Measurements from ENCODE around the gene C4orf50.

Gene C4orf50

DNA sequence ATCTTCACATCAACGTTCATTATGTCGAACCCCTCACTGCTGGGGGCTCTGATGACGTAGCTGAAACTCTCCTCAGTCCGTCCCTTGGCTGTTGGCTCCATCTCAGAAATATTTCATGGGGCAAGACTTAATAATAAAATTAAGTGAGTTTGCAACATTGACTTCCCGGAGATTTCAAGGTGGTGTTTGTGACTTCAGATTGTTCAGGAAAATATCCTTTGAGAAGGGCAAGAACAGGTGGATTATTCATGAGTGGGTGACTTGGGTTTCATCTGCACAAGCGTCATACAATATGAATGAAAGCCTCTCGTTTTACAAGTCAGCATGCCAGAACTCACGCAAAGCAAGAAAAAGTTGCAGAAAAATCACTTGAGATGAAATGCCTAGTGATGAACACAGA is at the start of gene C4orf50:
C4orf50 (minus strand) TSS at position 101 of the 400 bp plus-strand sequence.
- TF ChIP-seq GATA1 (IDR thresholded peaks at IDR 0.05; ENCODE audit: low read depth, low read length) (no peak), POLR2A (IDR thresholded peaks at IDR 0.05; ENCODE audit: low read length) (no peak)
- DNase-seq, result no peak

- no peak for TF ChIP-seq POLR2A (IDR thresholded peaks at IDR 0.05; ENCODE audit: low read length)
- no peak for TF ChIP-seq GATA1 (IDR thresholded peaks at IDR 0.05; ENCODE audit: low read depth, low read length)
- no peak for DNase-seq
Measured at GRCh38 chr4:6065934-6066590, 47.8 kb upstream of the C4orf50 start.

GRCh38 chr4:6065166-6065565 is 46.9 kb upstream of the C4orf50 start:
- no peak for DNase-seq
- TF ChIP-seq GATA1 (IDR thresholded peaks at IDR 0.05; ENCODE audit: low read depth, low read length), result no peak
- no peak for TF ChIP-seq POLR2A (IDR thresholded peaks at IDR 0.05; ENCODE audit: low read length)

- DNase-seq, result no peak
- no peak for TF ChIP-seq POLR2A (IDR thresholded peaks at IDR 0.05; ENCODE audit: low read length)
- no peak for TF ChIP-seq GATA1 (IDR thresholded peaks at IDR 0.05; ENCODE audit: low read depth, low read length)
Measured at GRCh38 chr4:6064383-6064782, 46.2 kb upstream of the C4orf50 start.

DNA sequence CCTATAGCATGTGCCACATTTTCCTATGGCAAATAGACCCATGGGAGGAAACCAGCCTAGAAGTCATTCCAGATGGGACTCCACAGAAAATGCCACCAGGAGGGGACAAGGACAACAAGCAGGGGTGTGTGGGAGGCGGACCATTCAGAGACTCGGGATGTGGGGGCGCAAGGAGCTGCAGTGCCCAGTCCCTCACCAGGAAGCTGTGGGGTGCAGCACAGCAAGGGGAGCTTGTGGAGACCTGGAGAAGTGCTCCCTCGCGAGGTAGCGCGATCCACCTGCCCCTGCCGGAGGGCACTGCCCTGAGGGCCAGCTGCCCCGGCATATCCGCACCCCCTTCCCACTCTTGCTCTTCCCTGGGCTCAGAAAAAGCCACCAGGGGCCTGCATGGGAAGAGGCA is 45.5 kb upstream of the C4orf50 start:
- TF ChIP-seq GATA1 (IDR thresholded peaks at IDR 0.05; ENCODE audit: low read depth, low read length), result no peak
- TF ChIP-seq POLR2A (IDR thresholded peaks at IDR 0.05; ENCODE audit: low read length), result no peak
- DNase-seq, result no peak

GRCh38 chr4:6062133-6062532 is 43.9 kb upstream of the C4orf50 start:
- TF ChIP-seq POLR2A (IDR thresholded peaks at IDR 0.05; ENCODE audit: low read length) (no peak), GATA1 (IDR thresholded peaks at IDR 0.05; ENCODE audit: low read depth, low read length) (no peak)
- DNase-seq, result no peak

GRCh38 chr4:6059375-6059805 is 41.2 kb upstream of the C4orf50 start:
- DNase-seq, result no peak
- TF ChIP-seq POLR2A (IDR thresholded peaks at IDR 0.05; ENCODE audit: low read length), result no peak
- TF ChIP-seq GATA1 (IDR thresholded peaks at IDR 0.05; ENCODE audit: low read depth, low read length), result no peak

DNA sequence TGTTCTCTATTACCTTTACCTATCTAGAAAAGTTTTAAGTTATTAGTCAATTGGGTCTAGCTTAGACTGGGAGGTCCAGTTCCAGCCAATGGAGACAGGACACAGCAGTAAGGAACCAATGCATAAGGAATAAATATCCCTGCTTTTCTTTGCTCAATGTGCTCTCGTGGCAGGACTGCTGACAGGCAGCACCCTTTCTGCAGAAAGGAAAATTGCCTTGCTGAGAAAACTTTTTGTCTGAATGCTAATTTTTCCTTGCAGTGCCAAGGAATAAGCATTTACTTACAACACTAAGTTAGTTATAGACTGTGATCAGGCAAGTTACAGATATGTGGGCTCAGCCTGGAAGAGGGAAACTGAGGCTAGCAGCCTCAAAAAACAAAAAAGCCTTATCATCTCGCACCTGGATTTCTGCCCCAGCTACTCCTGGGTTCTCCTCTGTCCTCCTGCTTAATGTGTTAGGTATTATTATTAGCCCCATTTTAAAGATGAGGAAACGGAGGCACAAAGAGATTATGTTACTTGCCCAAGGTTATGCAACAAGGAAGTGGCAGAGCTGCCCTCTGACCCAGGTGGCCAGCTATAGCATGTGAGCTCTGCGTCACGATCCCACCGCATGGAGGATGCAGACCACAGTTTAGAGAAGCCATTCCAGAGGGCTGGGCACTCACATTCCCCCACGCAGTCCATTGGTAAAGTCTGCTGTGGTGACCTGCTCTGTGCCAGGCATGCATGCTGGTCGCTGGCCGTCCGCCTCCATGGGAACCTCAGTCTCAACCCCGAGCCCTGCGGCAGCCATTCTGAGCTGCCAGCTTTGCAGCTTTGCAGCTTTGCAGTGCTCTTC is 40.5 kb upstream of the C4orf50 start:
- no peak for TF ChIP-seq POLR2A (IDR thresholded peaks at IDR 0.05; ENCODE audit: low read length)
- no peak for TF ChIP-seq GATA1 (IDR thresholded peaks at IDR 0.05; ENCODE audit: low read depth, low read length)
- DNase-seq, result no peak

DNA sequence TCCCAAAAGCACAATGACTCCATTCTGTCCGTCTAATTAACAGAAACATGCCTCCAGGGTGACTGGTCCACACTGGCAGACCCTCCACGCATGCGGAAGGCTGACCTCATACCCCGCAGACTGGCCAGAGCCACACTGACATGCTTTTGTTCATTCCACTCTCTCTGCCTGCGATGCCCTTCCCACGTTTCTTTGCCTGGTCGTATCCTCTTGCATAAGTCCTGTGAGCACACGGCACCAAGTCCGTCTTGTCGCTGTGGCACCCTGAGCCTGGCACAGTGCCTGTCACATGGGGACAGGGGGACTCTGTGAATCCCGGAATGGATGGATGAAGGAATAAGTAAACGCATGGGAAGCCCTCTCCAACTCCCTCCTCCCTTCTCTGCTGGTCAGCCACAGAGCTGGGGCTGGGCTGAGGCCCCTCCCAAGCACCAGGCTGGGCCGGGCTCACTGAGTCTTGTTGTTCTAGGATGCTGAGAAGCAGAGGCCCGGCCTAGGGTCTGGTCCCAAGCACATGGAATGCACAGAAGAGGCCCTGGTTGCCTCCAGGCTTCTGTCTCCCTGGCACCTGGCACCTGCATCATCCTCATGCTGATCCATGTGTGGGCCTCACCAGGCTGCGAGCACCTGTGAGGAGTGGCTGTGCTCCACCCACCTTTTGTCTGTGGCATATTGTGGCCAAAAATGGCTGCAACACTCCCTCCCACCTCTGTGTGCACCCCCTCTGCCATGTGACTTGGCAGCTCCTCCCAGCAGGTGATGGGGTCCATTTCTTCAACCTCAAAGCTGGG is 38.9 kb upstream of the C4orf50 start:
- TF ChIP-seq POLR2A (IDR thresholded peaks at IDR 0.05; ENCODE audit: low read length) (no peak), GATA1 (IDR thresholded peaks at IDR 0.05; ENCODE audit: low read depth, low read length) (no peak)
- DNase-seq, result no peak

DNA sequence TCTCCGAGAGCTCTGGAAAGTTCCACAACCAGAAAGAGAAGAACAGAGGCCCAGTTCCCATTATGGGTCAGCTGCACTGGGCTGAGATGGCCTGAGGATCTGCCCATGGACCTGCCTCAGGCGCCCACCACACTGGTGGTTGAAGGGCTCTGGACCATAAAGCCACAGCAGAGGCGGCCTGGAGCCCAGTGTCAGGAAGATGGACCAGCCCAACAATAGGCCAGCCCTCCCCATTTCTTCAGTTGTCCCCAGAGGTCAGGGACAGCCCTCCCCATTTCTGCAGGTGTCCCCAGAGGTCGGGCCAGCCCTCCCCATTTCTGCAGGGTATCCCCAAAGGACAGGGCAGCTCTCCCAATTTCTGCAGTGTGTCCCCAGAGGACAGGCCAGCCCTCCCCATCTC is 37.2 kb upstream of the C4orf50 start:
- no peak for TF ChIP-seq POLR2A (IDR thresholded peaks at IDR 0.05; ENCODE audit: low read length)
- no peak for TF ChIP-seq GATA1 (IDR thresholded peaks at IDR 0.05; ENCODE audit: low read depth, low read length)
- DNase-seq, result no peak

DNA sequence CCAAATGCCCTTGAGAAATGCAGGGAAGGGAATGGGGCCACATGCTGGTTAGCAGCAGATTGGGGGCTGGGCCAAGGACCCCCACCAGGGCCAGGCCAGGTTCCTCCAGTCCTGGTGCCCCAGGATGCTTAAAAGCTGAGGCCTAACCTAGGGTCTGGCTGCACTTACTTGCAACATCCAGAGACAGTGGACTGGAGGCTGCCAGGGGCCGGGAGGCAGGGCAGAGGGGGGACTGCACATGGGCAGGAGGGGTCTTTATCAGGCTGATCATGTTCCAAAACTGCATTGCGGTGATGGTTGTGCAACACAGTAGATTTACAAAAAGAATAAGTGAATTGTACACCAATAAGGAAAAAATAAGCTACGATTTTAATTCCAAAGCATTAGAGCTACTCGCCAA is 36.8 kb upstream of the C4orf50 start:
- DNase-seq, result no peak
- TF ChIP-seq POLR2A (IDR thresholded peaks at IDR 0.05; ENCODE audit: low read length) (no peak), GATA1 (IDR thresholded peaks at IDR 0.05; ENCODE audit: low read depth, low read length) (no peak)

DNA sequence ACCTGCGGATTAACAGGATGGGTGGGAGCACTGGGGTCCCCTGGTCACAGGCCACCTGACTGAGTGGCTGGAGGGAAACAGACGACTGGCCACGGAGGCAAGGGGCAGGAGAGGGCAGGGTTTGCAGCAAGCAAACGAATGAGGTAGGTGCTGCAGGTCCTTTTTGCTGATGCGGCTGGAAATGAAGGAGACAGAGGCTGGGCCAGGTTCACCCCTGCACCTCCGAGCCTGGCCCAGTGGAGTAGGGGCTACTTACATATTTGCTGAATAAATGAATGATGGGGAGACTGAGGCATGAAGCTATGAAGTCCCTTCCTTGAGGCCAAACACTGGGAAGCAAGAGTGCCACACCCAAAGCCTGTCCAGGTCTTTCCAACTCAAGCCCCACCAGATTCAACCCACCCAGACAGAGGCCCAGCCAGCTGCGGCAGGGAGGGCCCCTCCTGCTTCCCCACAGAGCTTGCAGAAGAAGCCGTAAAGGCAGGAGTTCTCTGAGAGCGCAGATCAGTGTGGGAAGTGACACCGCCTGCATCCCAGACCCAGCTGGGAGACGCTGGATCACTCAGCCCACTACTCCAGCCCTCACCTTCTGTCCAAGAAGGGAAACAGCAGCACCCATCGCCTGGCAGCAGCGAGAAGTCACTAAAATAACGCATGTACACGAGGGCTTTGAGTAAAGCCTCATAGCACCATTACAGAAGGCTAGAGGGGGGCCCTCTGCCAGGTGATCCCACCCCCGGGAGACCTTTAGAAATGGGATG is 36.1 kb upstream of the C4orf50 start:
- no peak for DNase-seq
- TF ChIP-seq GATA1 (IDR thresholded peaks at IDR 0.05; ENCODE audit: low read depth, low read length) (no peak), POLR2A (IDR thresholded peaks at IDR 0.05; ENCODE audit: low read length) (no peak)

DNA sequence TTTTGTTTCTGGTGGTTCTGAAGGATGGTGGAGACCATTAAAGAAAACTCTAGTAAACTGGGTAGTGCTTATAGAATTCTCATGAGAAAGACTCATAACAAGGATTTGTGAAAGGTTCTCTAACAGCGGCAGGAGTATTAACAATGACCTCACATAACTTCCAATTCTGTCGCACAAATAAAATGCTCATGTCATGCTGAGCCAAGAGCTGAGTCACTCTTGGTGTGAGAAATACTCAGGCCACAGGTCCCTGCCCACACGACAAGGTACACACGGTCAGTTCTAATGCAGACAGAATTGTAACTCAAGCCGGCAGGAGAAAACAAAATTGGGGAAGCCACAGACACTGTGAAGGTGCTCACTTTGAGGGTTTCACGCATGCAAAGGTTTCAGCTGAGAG is 34.4 kb upstream of the C4orf50 start:
- TF ChIP-seq GATA1 (IDR thresholded peaks at IDR 0.05; ENCODE audit: low read depth, low read length) (no peak), POLR2A (IDR thresholded peaks at IDR 0.05; ENCODE audit: low read length) (no peak)
- DNase-seq, result no peak

Data from erythroblast (primary cell).